Astrocyte of the cerebellum (primary cell): ENCODE measurements around the gene CYP3A5.
"Not testable (repeated sequence)": the region's sequence is repeated elsewhere in the genome, so short reads cannot be mapped to it uniquely, and the experiment has no call there.

Source experiments
- DNase-seq: peaks from one replicate; pipeline ENCODE4 v3.0.0-alpha.2; 2011; ENCODE audit warnings: low read depth
- H3K4me3 ChIP-seq: 2 replicates; pipeline ENCODE4 v1.5.1; 2011; ENCODE audit warnings: mild to moderate bottlenecking, low read depth, low read length, moderate library complexity
- CTCF ChIP-seq: IDR thresholded peaks from 2 replicates; pipeline ENCODE4 v1.5.1; 2012; ENCODE audit warnings: low read length, low read depth, moderate library complexity, mild to moderate bottlenecking; ENCODE audit errors: missing control alignments
- in situ Hi-C: cut with HindIII; loops from 2 replicates; pipeline ENCODE4 v1.10.0; 2017; ENCODE audit warnings: low sequenced_read_pairs

The CYP3A5 gene

DNA sequence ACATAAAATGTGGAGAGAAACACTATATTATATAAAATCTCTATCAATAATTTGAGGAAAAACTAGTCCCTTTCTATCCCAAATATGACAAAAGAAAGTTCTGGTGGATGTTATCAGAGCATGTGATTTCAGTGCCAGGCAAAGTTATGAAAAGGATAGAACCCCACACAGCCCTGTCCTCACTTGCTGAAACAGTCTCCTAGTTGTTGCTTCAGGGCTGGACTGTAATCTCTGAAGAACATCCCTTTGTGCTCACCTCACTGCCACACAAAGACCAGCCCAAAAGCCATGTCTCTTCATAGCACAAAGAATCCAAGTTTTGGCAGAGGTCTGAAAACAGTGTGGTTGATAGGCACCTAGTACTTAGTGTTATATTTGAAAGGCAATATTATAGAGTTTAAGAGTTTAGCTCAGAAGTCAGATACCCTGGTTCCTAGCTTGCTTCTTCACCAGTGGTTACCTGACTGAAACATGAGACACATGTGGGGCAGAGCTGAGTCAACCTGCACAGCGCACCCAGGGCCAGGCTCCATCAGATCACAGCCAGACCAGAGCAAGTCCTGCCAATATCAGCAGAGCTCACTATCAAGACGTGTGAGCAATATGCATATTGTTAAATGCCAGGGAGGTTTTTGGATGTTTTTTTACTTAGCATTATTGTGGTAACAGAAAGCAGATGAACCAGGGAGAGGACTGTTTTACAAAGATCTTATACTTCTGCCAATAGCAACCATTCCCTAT lies 30.2 kb upstream of the CYP3A5 start:
- in situ Hi-C loops, result no loop called here
- TF ChIP-seq CTCF, result no peak
- no peak overlapping the region for H3K4me3 ChIP-seq
- no peak for DNase-seq

- in situ Hi-C loops, result no loop called here
- no peak for DNase-seq
- no peak for TF ChIP-seq CTCF
- no peak overlapping the region for H3K4me3 ChIP-seq
Observed at GRCh38 chr7:99709260-99709659, 29.5 kb upstream of the CYP3A5 start.

- TF ChIP-seq CTCF, result no peak
- no peak overlapping the region for H3K4me3 ChIP-seq
- in situ Hi-C loops, result no loop called here
- no peak for DNase-seq
Observed at GRCh38 chr7:99707096-99707495, 27.3 kb upstream of the CYP3A5 start.

DNA sequence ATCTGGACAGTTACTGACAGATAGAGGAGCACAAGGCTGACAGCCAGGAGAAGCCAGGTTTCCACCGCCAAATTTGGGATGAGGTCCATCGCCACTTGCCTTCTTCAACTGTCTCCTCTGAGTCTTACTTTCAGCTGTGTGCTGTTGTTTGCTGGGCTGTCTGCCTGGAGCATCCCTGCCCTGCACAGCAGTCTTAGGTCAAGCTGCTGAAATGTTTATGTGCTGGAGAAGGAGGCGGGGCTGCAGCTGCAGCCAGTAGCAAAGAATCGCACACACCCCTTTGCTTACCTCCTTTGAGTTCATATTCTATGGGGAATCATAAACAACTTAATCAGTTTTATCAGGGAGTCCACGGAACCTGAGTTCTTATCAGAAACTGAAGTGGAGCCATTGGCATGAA lies 20.1 kb upstream of the CYP3A5 start:
- DNase-seq, result no peak
- in situ Hi-C loops, result no loop called here
- H3K4me3 ChIP-seq, result no peak overlapping the region
- TF ChIP-seq CTCF, result no peak

DNA sequence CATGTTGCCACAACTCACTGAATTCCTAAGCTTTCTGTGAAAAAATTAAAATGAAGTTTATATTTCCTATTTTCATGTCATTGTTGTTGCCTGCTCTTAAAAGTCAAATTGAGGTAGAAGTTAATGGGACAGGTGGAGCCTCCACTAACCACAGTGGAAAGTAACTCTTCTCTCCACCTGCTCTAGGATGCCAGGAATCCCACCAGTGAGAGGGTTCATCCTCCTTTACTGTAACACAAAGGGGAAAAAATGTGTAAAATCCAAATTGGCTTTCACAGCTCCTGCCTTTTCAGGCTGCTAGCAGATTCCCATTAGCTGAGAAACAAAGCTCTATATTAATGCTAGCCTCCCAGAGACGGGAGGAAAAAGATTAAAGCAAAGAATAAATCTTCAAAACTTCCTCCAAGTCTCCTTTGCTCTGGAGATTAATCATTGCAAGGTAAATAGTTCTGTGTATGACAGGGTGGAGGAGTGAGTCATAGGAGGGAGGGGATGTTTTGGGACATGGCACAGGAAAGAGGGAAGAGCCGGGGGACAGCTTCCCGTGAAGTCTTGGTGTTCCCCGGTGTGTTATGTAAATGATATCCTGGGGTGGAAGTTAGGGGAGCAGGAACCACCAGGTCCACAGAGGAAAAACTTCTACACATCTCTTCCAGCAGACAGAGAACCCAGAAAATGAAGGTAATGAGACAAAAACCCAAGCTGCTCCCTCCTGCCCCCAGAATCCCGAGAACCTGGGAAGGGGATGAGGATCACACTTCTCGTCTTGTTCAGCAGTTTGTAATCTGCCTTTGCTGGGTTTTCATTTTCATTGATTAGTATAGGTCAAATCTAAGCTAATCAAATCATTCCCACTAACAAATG lies 19.3 kb upstream of the CYP3A5 start:
- in situ Hi-C loops, H3K4me3 ChIP-seq, DNase-seq: not testable (repeated sequence)

DNA sequence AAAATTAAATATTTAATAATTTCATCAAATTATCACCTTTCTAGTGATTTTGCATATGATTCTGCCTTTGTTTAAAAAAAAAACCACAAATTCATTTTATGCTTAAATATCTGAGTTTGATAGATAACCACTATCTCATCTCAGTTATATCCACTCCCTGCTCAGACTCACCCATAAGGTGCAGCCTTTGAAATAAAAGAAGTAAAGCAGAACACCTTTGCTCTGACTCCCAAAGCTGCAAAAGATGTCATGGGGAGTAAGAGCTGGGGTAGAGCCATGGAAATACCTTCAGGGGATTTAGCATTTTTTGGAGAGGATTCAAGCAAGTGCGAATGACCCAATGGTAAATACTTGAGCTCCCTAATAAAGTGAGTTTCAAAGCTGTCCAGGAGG lies 15.1 kb upstream of the CYP3A5 start:
- in situ Hi-C loops, result no loop called here
- no peak overlapping the region for H3K4me3 ChIP-seq
- no peak for DNase-seq
- no peak for TF ChIP-seq CTCF

GRCh38 chr7:99694201-99694911 lies 14.6 kb upstream of the CYP3A5 start:
- in situ Hi-C loops, result no loop called here
- no peak overlapping the region for H3K4me3 ChIP-seq
- TF ChIP-seq CTCF, result no peak
- DNase-seq, result no peak
